Brain microvascular endothelial cell (primary cell): ENCODE measurements around the gene VAMP8.
"Not testable (repeated sequence)": the region's sequence is repeated elsewhere in the genome, so short reads cannot be mapped to it uniquely, and the experiment has no call there.

Experiments used
- DNase-seq: peaks from one replicate; pipeline ENCODE4 v3.0.0-alpha.2; 2020
- H3K27ac ChIP-seq: fragments of 250-450 bp; sonication (Bioruptor Pico); 2 replicates; pipeline ENCODE4 v1.5.1; 2020; ENCODE audit warnings: mild to moderate bottlenecking, moderate library complexity
- H3K27me3 ChIP-seq: fragments of 250-450 bp; sonication (Bioruptor Pico); replicated peaks from 2 replicates; pipeline ENCODE4 v1.5.1; 2020; ENCODE audit warnings: mild to moderate bottlenecking
- H3K36me3 ChIP-seq: fragments of 250-450 bp; sonication (Bioruptor Pico); replicated peaks from 2 replicates; pipeline ENCODE4 v1.5.1; 2020; ENCODE audit warnings: mild to moderate bottlenecking
- H3K4me3 ChIP-seq: 2 replicates; pipeline ENCODE4 v1.5.1; 2011; ENCODE audit warnings: low read depth, mild to moderate bottlenecking, control low read depth, low read length, moderate library complexity
- in situ Hi-C: cut with HindIII; loops from 2 replicates; pipeline ENCODE4 v1.10.0; 2017; ENCODE audit warnings: low sequenced_read_pairs, low pct_ligation_motif_present
- TF ChIP-seq, protein P1 (sequence below): IDR thresholded peaks from 2 replicates; pipeline ENCODE4 v1.5.1; 2011; ENCODE audit warnings: low read depth, mild to moderate bottlenecking, moderate library complexity, low read length, control low read depth, inconsistent platforms; ENCODE audit errors: missing control alignments

Gene VAMP8

DNA sequence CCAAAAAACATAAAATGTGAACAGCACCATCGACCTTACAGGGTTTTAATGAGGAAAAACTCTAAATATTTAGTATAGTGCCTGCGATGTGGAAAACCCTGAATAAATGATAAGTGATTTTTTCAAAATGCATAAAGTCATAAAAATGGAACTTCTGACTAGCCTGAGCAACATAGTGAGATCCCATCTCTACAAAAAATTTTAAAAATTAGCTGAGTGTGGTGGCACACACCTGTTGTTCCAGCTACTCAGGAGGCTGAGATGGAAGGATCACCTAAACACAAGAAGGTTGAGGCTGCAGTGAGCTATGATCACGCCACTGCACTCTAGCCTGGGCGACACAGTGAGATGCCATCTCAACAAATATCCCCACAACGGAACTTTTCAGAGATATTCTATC lies 20.3 kb upstream of the VAMP8 start:
- Histone ChIP-seq H3K4me3 (no peak overlapping the region), H3K27ac (no peak overlapping the region), H3K36me3 (peaks cover 57% of the 10 kb centered on the region), H3K27me3 (no peaks in the 10 kb centered on the region)
- in situ Hi-C loops: no loop called here
- DNase-seq: no peak
- TF ChIP-seq, protein P1, sequence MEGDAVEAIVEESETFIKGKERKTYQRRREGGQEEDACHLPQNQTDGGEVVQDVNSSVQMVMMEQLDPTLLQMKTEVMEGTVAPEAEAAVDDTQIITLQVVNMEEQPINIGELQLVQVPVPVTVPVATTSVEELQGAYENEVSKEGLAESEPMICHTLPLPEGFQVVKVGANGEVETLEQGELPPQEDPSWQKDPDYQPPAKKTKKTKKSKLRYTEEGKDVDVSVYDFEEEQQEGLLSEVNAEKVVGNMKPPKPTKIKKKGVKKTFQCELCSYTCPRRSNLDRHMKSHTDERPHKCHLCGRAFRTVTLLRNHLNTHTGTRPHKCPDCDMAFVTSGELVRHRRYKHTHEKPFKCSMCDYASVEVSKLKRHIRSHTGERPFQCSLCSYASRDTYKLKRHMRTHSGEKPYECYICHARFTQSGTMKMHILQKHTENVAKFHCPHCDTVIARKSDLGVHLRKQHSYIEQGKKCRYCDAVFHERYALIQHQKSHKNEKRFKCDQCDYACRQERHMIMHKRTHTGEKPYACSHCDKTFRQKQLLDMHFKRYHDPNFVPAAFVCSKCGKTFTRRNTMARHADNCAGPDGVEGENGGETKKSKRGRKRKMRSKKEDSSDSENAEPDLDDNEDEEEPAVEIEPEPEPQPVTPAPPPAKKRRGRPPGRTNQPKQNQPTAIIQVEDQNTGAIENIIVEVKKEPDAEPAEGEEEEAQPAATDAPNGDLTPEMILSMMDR: no peak

DNA sequence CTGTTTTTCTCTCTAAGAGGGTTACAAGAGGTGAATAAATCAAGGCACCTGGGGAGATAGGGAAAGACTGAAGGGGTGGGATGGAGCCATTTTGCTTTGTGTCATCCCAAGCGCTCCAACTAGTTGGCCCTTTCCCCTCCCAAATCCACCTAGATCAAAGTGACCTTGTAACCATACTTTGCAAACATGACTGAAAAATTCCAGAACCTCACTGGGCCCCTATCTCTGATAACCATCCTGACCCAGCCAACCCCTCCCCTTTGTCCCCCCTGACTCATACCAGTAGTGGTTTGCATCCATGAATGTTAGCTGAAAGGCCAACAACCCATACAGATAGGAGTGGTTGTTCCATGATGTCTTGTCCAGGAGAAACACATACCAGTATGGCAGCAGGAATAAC lies 19.2 kb upstream of the VAMP8 start:
- H3K4me3 ChIP-seq: no peak overlapping the region
- TF ChIP-seq, protein P1: no peak
- in situ Hi-C loops: no loop called here
- H3K27ac ChIP-seq: no peak overlapping the region
- no peaks in the 10 kb centered on the region for H3K27me3 ChIP-seq
- H3K36me3 ChIP-seq: peaks cover 47% of the 10 kb centered on the region
- no peak for DNase-seq

DNA sequence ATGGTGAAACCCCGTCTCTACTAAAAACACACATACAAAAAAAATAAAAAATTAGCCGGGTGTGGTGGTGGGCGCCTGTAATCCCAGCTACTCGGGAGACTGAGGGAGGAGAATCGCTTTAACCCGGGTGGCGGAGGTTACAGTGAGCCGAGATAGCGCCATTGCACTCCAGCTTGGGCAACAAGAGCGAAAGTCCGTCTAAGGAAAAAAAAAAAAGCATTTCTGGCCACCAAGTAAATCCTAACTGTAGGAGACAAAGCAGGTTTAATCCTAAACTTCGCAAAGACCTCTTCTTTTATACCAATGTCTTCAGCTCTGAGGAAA lies 17.0 kb upstream of the VAMP8 start:
- H3K27me3 ChIP-seq, in situ Hi-C loops, H3K27ac ChIP-seq, DNase-seq: not testable (repeated sequence)
- Histone ChIP-seq H3K4me3 (peak overlapping the region; percentile 89), H3K36me3 (peaks cover 26% of the 10 kb centered on the region)

DNA sequence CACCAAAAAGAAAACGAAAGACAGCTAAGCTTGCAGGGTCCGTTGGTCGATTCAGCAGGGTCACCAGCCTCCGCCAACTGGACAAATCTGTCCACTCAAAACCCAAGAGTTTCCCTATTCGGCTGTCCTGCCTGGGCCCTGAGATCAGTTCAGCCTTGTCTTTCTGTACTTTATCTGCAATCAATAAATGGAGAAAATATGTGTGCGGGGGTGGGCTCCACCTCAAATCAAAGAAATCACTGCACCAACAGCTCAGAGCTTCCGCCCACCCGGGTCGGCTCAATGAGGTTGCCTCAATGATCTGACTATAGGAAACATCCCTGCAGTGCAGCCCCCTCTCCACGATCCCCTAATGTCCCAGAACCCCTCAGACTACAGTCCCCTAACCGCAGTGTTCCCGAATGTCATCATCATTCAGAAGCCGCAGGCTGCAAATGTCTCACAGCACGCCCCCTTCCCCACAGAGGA lies 16.5 kb upstream of the VAMP8 start:
- DNase-seq: no peak
- peaks cover 24% of the 10 kb centered on the region for H3K36me3 ChIP-seq
- TF ChIP-seq, protein P1: no peak
- peak overlapping the region; percentile 89 for H3K4me3 ChIP-seq
- in situ Hi-C loops: no loop called here
- H3K27me3 ChIP-seq: no peaks in the 10 kb centered on the region
- no peak overlapping the region for H3K27ac ChIP-seq

DNA sequence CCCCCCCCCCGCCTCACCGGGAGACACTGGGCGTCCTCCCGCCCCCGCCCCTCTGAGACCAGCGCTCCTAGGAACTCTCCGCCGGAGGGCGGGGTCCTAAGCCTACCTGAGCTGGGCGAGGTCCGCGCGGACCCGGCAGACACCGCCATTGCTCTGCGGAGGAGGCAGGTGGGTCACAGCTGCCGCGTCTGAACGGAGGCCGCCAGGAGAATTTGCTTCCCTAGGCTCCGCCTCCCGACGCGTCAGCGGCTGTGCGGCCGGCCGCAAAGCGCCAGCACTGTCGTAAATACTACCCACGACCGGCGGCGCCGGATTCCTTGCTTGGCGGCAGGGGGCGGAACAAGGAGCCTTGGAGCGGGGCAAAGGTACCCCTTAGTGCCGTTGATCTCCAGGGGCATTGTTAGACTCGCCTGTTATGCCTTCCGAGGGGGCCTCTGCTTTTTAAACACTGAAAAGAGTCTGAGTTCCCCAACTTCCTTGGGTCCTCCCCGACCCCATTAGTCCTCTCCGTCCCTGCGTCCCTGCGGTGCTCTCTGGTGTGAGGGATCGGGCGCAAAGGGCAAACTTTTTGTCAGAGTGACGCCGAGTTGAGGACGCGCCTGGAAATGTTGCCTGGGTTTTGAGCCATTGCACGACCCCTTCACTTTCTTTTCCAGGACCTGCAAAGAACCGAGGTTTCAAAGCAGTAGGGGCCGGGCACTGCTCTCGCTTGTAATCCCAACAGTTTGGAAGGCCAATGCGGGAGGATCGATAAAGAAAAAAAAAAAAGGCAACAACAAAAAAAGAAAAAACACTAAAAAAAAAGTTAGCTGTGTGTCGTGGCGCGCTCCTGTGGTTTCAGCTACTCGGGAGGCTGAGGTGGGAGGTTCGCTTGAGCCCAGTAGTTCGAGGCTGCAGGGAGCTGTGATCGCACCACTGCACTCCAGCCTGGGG lies 15.8 kb upstream of the VAMP8 start, which contains the start of gene GGCX:
GGCX (minus strand) TSS at position 214 of the 933 bp plus-strand sequence; CDS start at position 149, 65 bp downstream.
- Histone ChIP-seq H3K4me3 (peak within 1 kb of the TSS; percentile 89), H3K27ac (peak within 1 kb of the TSS; percentile 57), H3K36me3 (peaks cover 19% of the 10 kb centered on the region), H3K27me3 (no peaks in the 10 kb centered on the region)
- peak; percentile 90 for DNase-seq
- in situ Hi-C loops: no loop called here
- TF ChIP-seq, protein P1: peak; percentile 5

DNA sequence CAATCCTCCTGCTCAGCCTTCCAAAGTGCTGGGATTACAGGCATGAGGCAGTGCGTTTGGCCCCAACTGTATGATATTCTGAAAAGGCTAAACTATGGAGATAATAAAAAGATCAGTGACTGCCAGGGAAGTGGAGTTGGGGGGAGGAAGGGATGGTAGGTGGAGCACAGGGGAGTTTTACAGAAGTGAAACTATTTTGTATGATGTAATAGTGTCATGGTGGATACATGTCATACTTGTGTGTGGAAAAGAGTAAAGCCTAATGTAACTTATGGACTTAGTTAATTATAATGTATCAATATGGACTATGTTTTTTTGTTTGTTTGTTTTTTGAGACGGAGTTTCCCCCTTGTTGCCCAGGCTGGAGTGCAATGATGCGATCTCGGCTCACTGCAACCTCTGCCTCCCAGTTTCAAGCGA lies 13.2 kb upstream of the VAMP8 start:
- Histone ChIP-seq H3K4me3 (no peak overlapping the region), H3K27ac (no peak overlapping the region), H3K36me3 (no peaks in the 10 kb centered on the region), H3K27me3 (no peaks in the 10 kb centered on the region)
- in situ Hi-C loops: no loop called here
- TF ChIP-seq, protein P1: no peak
- no peak for DNase-seq
